HCT116 (cell line): ENCODE results near the gene BCL11B. TPM values are rescaled to one million over a fixed set of nuclear protein-coding genes. Genes with fewer than 3 reads are reported as not detected.

Source experiments
- ATAC-seq: fragments of 200-7000 bp; cut with Tn5 transposase; 2 replicates; pipeline ENCODE4 v1.9.1; 2020; ENCODE audit warnings: mild to moderate bottlenecking, moderate library complexity
- BruUV-seq: library from RNA; stranded (reverse); fragments of 400-500 nt; replicated peaks from 2 replicates; lab custom pipeline; 2021; lab: Mats Ljungman, UMichigan
- CTCF ChIA-PET: fragments of 300-600 bp; sonication (Branson Sonifier 250); formaldehyde crosslinking; loops from one replicate; lab custom pipeline; 2021; ENCODE audit warnings: antibody characterized with exemption; lab: Charles Lee
- POLR2A ChIA-PET: fragments of 300-600, 350-600 bp; sonication (Branson Sonifier 250); formaldehyde crosslinking; loops from one replicate; lab custom pipeline; 2021; ENCODE audit warnings: antibody characterized with exemption; lab: Charles Lee
- RAD21 ChIA-PET, 2 experiments: fragments of 300-600 bp; sonication (Branson Sonifier 250); formaldehyde crosslinking; loops; one replicate each; lab custom pipeline; 2023; ENCODE audit warnings: low total read pairs in 2 of 2; ENCODE audit not compliant: uncharacterized antibody in 2 of 2, unreplicated experiment in 2 of 2, low non-redundant PET in 1 of 2; lab: Charles Lee
- DNase-seq: peaks from one replicate; pipeline ENCODE4 v3.0.0-alpha.2; 2010; ENCODE audit warnings: low read depth, low spot score
- H2AFZ ChIP-seq: fragments of 200-600 bp; shearing (Covaris generic), sonication (generic); 2 replicates; pipeline ENCODE4 v1.6.1; 2017; ENCODE audit warnings: low read depth, mixed run types, mixed read lengths, antibody characterized with exemption, low read length; ENCODE audit not compliant: poor library complexity, severe bottlenecking
- H3K27ac ChIP-seq: 2 replicates; pipeline ENCODE4 v1.5.1; 2012; ENCODE audit warnings: low read depth, low read length
- H3K27me3 ChIP-seq: fragments of 200-600 bp; sonication (generic); 2 replicates; pipeline ENCODE4 v1.6.1; 2016; ENCODE audit warnings: mixed run types, low read length, mixed read lengths; ENCODE audit not compliant: insufficient read depth
- H3K36me3 ChIP-seq, 2 experiments: fragments of 200-500 bp in 1 of 2; fragments of 200-600 bp in 1 of 2; sonication (Bioruptor generic) in 1 of 2; sonication (generic) in 1 of 2; 2 replicates each; pipeline versions ENCODE4 v1.5.1 to v1.6.1; 2014 to 2016; ENCODE audit warnings: low read length in 2 of 2, inconsistent platforms in 1 of 2, mixed read lengths in 1 of 2, mixed run types in 1 of 2; ENCODE audit not compliant: insufficient read depth in 2 of 2, control insufficient read depth in 1 of 2
- H3K4me1 ChIP-seq, 2 experiments: fragments of 200-600 bp in 1 of 2; sonication (generic) in 1 of 2; 2 replicates each; pipeline versions ENCODE4 v1.5.1 to v1.6.1; 2012 to 2017; ENCODE audit warnings: low read length in 2 of 2, inconsistent platforms in 1 of 2, mild to moderate bottlenecking in 1 of 2, mixed read lengths in 1 of 2, mixed run types in 1 of 2, moderate library complexity in 1 of 2; ENCODE audit not compliant: insufficient read depth in 2 of 2, control insufficient read depth in 1 of 2
- H3K4me2 ChIP-seq: fragments of 200-600 bp; sonication (generic); 2 replicates; pipeline ENCODE4 v1.6.1; 2017; ENCODE audit warnings: mixed run types, low read length, mixed read lengths
- H3K4me3 ChIP-seq, 2 experiments: fragments of 200-600 bp in 1 of 2; sonication (generic) in 1 of 2; replicated peaks in 1 of 2; 2 replicates each; pipeline ENCODE4 v1.5.1; 2011 to 2016; ENCODE audit warnings: low read length in 2 of 2, control low read depth in 1 of 2, low read depth in 1 of 2, mild to moderate bottlenecking in 1 of 2, mixed read lengths in 1 of 2, mixed run types in 1 of 2
- H3K79me2 ChIP-seq: fragments of 200-600 bp; sonication (generic); 2 replicates; pipeline ENCODE4 v1.6.1; 2017; ENCODE audit warnings: mild to moderate bottlenecking, mixed run types, low read length, moderate library complexity, mixed read lengths; ENCODE audit not compliant: insufficient read depth
- H3K9ac ChIP-seq: fragments of 200-600 bp; sonication (generic); 2 replicates; pipeline ENCODE4 v1.6.1; 2016; ENCODE audit warnings: low read length, mixed read lengths
- H3K9me2 ChIP-seq: fragments of 200-600 bp; sonication (generic), shearing (Covaris generic); 2 replicates; pipeline ENCODE4 v1.6.1; 2017; ENCODE audit warnings: mixed run types, mild to moderate bottlenecking, moderate library complexity; ENCODE audit not compliant: insufficient read depth
- H3K9me3 ChIP-seq, 2 experiments: fragments of 200-500 bp in 1 of 2; fragments of 200-600 bp in 1 of 2; sonication (Bioruptor generic) in 1 of 2; sonication (generic) in 1 of 2; 2 replicates each; pipeline ENCODE4 v1.6.1; 2014 to 2017; ENCODE audit warnings: low read length in 2 of 2, mixed read lengths in 2 of 2, inconsistent platforms in 1 of 2, low read depth in 1 of 2, mild to moderate bottlenecking in 1 of 2, mixed run types in 1 of 2, moderate library complexity in 1 of 2; ENCODE audit not compliant: control insufficient read depth in 1 of 2, insufficient read depth in 1 of 2
- H4K20me1 ChIP-seq: fragments of 200-600 bp; sonication (generic), shearing (Covaris generic); 2 replicates; pipeline ENCODE4 v1.6.1; 2017; ENCODE audit warnings: mixed run types, mild to moderate bottlenecking, moderate library complexity; ENCODE audit not compliant: insufficient read depth
- ATF3 ChIP-seq: IDR thresholded peaks from 2 replicates; pipeline ENCODE4 v1.6.1; 2012
- CBX3 ChIP-seq: IDR thresholded peaks from 2 replicates; pipeline ENCODE4 v1.6.1; 2012; ENCODE audit warnings: low read depth
- CEBPB ChIP-seq: IDR thresholded peaks from 2 replicates; pipeline ENCODE4 v1.6.1; 2012; ENCODE audit warnings: low read depth
- CTCF ChIP-seq, 3 experiments: fragments of 200-600 bp in 1 of 3; sonication (generic) in 1 of 3; IDR thresholded peaks in 2 of 3; conservative IDR thresholded peaks in 1 of 3; 2 replicates each; pipeline ENCODE4 v1.5.1; 2012 to 2017; ENCODE audit warnings: low read depth in 2 of 3, low read length in 2 of 3, antibody characterized with exemption in 1 of 3, borderline replicate concordance in 1 of 3, control low read depth in 1 of 3, mild to moderate bottlenecking in 1 of 3, mixed read lengths in 1 of 3, mixed run types in 1 of 3, moderate library complexity in 1 of 3; ENCODE audit not compliant: insufficient read depth in 1 of 3
- EGR1 ChIP-seq: IDR thresholded peaks from 2 replicates; pipeline ENCODE4 v1.6.1; 2012; ENCODE audit warnings: low read depth
- ELF1 ChIP-seq: IDR thresholded peaks from 2 replicates; pipeline ENCODE4 v1.6.1; 2012; ENCODE audit warnings: low read depth, borderline replicate concordance
- EZH2 ChIP-seq: fragments of 200-600 bp; sonication (generic); IDR thresholded peaks from 2 replicates; pipeline ENCODE4 v1.6.1; 2017; ENCODE audit warnings: antibody characterized with exemption, mixed run types
- EZH2phosphoT487 ChIP-seq: fragments of 200-600 bp; IDR thresholded peaks from 2 replicates; pipeline ENCODE4 v1.6.1; 2018; ENCODE audit warnings: antibody characterized with exemption, borderline replicate concordance
- MAX ChIP-seq: IDR thresholded peaks from 2 replicates; pipeline ENCODE4 v1.6.1; 2012
- POLR2AphosphoS5 ChIP-seq: IDR thresholded peaks from 2 replicates; pipeline ENCODE4 v1.6.1; 2011; ENCODE audit warnings: mild to moderate bottlenecking, low read depth, low read length, moderate library complexity
- REST ChIP-seq: IDR thresholded peaks from 2 replicates; pipeline ENCODE4 v1.6.1; 2012; ENCODE audit warnings: low read depth
- SIN3A ChIP-seq: IDR thresholded peaks from 2 replicates; pipeline ENCODE4 v1.6.1; 2012; ENCODE audit warnings: low read depth
- SP1 ChIP-seq: IDR thresholded peaks from 2 replicates; pipeline ENCODE4 v1.6.1; 2012; ENCODE audit warnings: low read depth
- SRF ChIP-seq: IDR thresholded peaks from 2 replicates; pipeline ENCODE4 v1.6.1; 2012; ENCODE audit warnings: low read depth
- TCF7L2 ChIP-seq: IDR thresholded peaks from 2 replicates; pipeline ENCODE4 v1.7.0; 2011; ENCODE audit warnings: borderline replicate concordance, inconsistent platforms; ENCODE audit not compliant: insufficient read depth, insufficient read length; ENCODE audit errors: extremely low read depth
- YY1 ChIP-seq: IDR thresholded peaks from 2 replicates; pipeline ENCODE4 v1.6.1; 2011; ENCODE audit warnings: low read length, low read depth, moderate library complexity, mild to moderate bottlenecking; ENCODE audit not compliant: insufficient replicate concordance; ENCODE audit errors: extremely low read depth
- ZBTB33 ChIP-seq: IDR thresholded peaks from 2 replicates; pipeline ENCODE4 v1.6.1; 2011; ENCODE audit warnings: mild to moderate bottlenecking, low read length, moderate library complexity; ENCODE audit not compliant: insufficient replicate concordance; ENCODE audit errors: extremely low read depth
- ZFX ChIP-seq: fragments of 450-650 bp; IDR thresholded peaks from 2 replicates; pipeline ENCODE4 v1.6.1; 2017
- ZNF274 ChIP-seq: fragments of 200-500 bp; sonication (Bioruptor generic); IDR thresholded peaks from 2 replicates; pipeline ENCODE4 v1.6.1; 2014; ENCODE audit warnings: mild to moderate bottlenecking, low read depth, low read length, inconsistent platforms
- intact Hi-C: fragments of 100-400 bp; cut with micrococcal nuclease; formaldehyde crosslinking; loops from 2 replicates; pipeline ENCODE4 v1.10.0; 2022
- total RNA-seq: library from RNA; stranded (reverse); gene quantifications from one replicate; pipeline ENCODE4 v1.2.1, GENCODE V29; 2021; ENCODE audit not compliant: unreplicated experiment

Gene BCL11B
- total RNA-seq, 1 experiment from 2014 or later, result 1.1 TPM

- no peaks in the 10 kb centered on the region for H4K20me1 ChIP-seq
- no peaks in the 10 kb centered on the region; the same call in none of the 2 replicates for H3K27me3 ChIP-seq
- CTCF ChIA-PET, result no interaction called here
Measured at GRCh38 chr14:99244941-99245563, 26.9 kb downstream of the BCL11B start.

More at GRCh38 chr14:99244941-99245563, 26.9 kb downstream of the BCL11B start:
- POLR2A ChIA-PET, result no interaction called here
- Histone ChIP-seq H3K9me2 (no peaks in the 10 kb centered on the region), H2AFZ (no peak overlapping the region), H3K79me2 (no peaks in the 10 kb centered on the region), H3K9me3 (no peaks in the 10 kb centered on the region), H3K4me2 (no peak overlapping the region), H3K4me3 (no peak overlapping the region), H3K27ac (no peak overlapping the region), H3K36me3 (no peaks in the 10 kb centered on the region), H3K9ac (no peak overlapping the region), H3K4me1 (peaks cover 14 to 21% of the 10 kb centered on the region in 2 experiments)
- no peak for DNase-seq
- intact Hi-C loops, result no loop called here
- no peak for TF ChIP-seq POLR2AphosphoS5
- TF ChIP-seq CEBPB, result no peak
- no peak for TF ChIP-seq SRF
- no peak for TF ChIP-seq EZH2phosphoT487
- TF ChIP-seq ZFX, result no peak
- no peak for TF ChIP-seq CBX3
- TF ChIP-seq ZBTB33, result no peak
- no peak for TF ChIP-seq YY1
- no peak for TF ChIP-seq MAX
- no peak for TF ChIP-seq SIN3A
- no peak for TF ChIP-seq ELF1
- no peak for TF ChIP-seq EZH2
- no peak for TF ChIP-seq CTCF (IDR thresholded peaks at IDR 0.05 in 2 of 3, conservative IDR thresholded peaks at IDR 0.05 in 1 of 3; ENCODE audit: borderline replicate concordance in 1 of 3, insufficient read depth in 1 of 3, low read depth in 2 of 3, low read length in 2 of 3)
- no peak for TF ChIP-seq EGR1
- TF ChIP-seq ATF3, result no peak
- no peak for TF ChIP-seq ZNF274
- no peak for TF ChIP-seq SP1
- no peak for TF ChIP-seq REST
- no peak for TF ChIP-seq TCF7L2
- no peak for ATAC-seq
- no TSS peak for BruUV-seq
- RAD21 ChIA-PET, result no interaction called here
